Measurements from ENCODE around the gene NGF. TPM values are rescaled to one million over a fixed set of nuclear protein-coding genes. Genes with fewer than 3 reads are reported as not detected.
A peak's percentile ranks its signal among the peaks of the same experiment; 100 is the strongest.

Gene NGF
- total RNA-seq, 4 donors from 2014 or later: 2.8 to 4.0 (median 3.2) TPM; not detected in 1

DNA sequence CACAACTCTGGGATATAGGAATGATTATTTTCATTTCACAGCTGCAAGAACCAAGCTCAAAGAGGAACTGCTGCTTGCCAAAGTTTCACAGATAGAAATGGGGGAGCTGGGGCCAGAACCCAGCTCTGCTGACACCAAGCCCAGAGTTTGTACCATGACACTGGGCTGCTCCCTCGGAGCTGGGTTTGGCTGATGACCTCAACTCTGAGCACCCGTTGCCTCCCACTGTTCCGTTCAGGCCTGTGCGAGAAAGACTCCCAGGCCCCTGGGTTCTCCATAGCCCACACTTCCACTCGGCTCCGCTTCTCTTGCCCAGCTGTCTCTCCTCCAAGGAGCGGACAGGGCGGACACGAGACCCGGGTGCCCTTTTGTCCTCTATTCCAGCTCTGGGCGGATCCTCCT is 55.2 kb downstream of the NGF start:
- peak; percentile 19 to 21 for DNase-seq
- Histone ChIP-seq H3K27ac (peak overlapping the region in 2 of 3 donors; percentile 65 to 70), H3K4me3 (replicated peaks in 1 of 3) (no peak overlapping the region), H3K9me3 (no peaks in the 10 kb centered on the region), H3K27me3 (no peaks in the 10 kb centered on the region), H3K4me1 (peaks cover 0 to 8% of the 10 kb centered on the region in 2 donors), H3K36me3 (no peaks in the 10 kb centered on the region)
- TF ChIP-seq CTCF (IDR thresholded peaks at IDR 0.05): no peak
- no peak for TF ChIP-seq POLR2A (IDR thresholded peaks at IDR 0.05)
- 73 to 78% methylated on average over 11 of the region's 11 CpGs for WGBS, 2 donors
- intact Hi-C loops (cut with DNase I): no loop called here

DNA sequence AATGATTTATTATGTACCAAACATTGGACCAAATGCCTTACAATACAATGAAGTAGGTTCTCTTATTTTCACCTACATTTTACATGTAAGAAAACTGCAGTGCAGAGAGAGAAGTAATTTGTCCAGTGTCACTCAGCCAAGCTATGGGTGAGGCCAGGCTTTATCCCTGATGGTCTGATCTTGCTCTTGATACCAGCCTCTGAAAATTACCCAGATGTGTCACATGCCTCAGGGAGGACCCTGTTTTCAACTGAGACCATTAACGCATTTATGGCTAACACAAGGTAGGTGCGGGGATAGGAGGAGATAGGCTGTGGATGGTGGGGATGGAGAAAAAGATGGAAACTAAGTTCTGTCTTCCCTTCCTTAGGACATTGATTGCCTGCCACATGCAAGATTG is 56.9 kb downstream of the NGF start:
- DNase-seq: no peak
- TF ChIP-seq CTCF (IDR thresholded peaks at IDR 0.05): no peak
- no peak for TF ChIP-seq POLR2A (IDR thresholded peaks at IDR 0.05)
- 95 to 100% methylated on average over 2 of the region's 2 CpGs for WGBS, 2 donors
- no peak overlapping the region for H3K27ac ChIP-seq
- H3K4me3 ChIP-seq (replicated peaks in 1 of 3): no peak overlapping the region
- peaks cover 0 to 8% of the 10 kb centered on the region in 2 donors for H3K4me1 ChIP-seq
- intact Hi-C loops (cut with DNase I): no loop called here
- H3K9me3 ChIP-seq: no peaks in the 10 kb centered on the region
- no peaks in the 10 kb centered on the region for H3K36me3 ChIP-seq
- no peaks in the 10 kb centered on the region for H3K27me3 ChIP-seq

- no peaks in the 10 kb centered on the region for H3K9me3 ChIP-seq
- 77 to 81% methylated on average over 8 of the region's 8 CpGs for WGBS, 2 donors
- DNase-seq: no peak
- no peak overlapping the region for H3K4me3 ChIP-seq (replicated peaks in 1 of 3)
- H3K36me3 ChIP-seq: no peaks in the 10 kb centered on the region
- H3K4me1 ChIP-seq: peaks cover 0 to 3% of the 10 kb centered on the region in 2 donors
- H3K27me3 ChIP-seq: no peaks in the 10 kb centered on the region
- intact Hi-C loops (cut with DNase I): no loop called here
- no peak for TF ChIP-seq POLR2A (IDR thresholded peaks at IDR 0.05)
- no peak for TF ChIP-seq CTCF (IDR thresholded peaks at IDR 0.05)
- H3K27ac ChIP-seq: no peak overlapping the region
These were observed 58.0 kb downstream of the NGF start for GRCh38 chr1:115280064-115280463.

GRCh38 chr1:115278211-115278610 is 59.8 kb downstream of the NGF start:
- TF ChIP-seq CTCF (IDR thresholded peaks at IDR 0.05): no peak
- no peak for TF ChIP-seq POLR2A (IDR thresholded peaks at IDR 0.05)
- no peak overlapping the region for H3K27ac ChIP-seq
- H3K27me3 ChIP-seq: no peaks in the 10 kb centered on the region
- H3K36me3 ChIP-seq: no peaks in the 10 kb centered on the region
- intact Hi-C loops (cut with DNase I): no loop called here
- H3K4me3 ChIP-seq (replicated peaks in 1 of 3): no peak overlapping the region
- no peaks in the 10 kb centered on the region for H3K4me1 ChIP-seq
- no peak for DNase-seq
- 71 to 76% methylated on average over 3 of the region's 3 CpGs for WGBS, 2 donors
- H3K9me3 ChIP-seq: no peaks in the 10 kb centered on the region

- intact Hi-C loops (cut with DNase I): no loop called here
- Histone ChIP-seq H3K27ac (no peak overlapping the region), H3K36me3 (no peaks in the 10 kb centered on the region), H3K4me1 (no peaks in the 10 kb centered on the region), H3K9me3 (no peaks in the 10 kb centered on the region), H3K27me3 (no peaks in the 10 kb centered on the region), H3K4me3 (replicated peaks in 1 of 3) (no peak overlapping the region)
- no peak for TF ChIP-seq POLR2A (IDR thresholded peaks at IDR 0.05)
- no peak for TF ChIP-seq CTCF (IDR thresholded peaks at IDR 0.05)
- WGBS, 2 donors: 75 to 80% methylated on average over 2 of the region's 2 CpGs
- DNase-seq: no peak
These were observed 60.8 kb downstream of the NGF start for GRCh38 chr1:115277276-115277675.

Measured in thyroid gland (tissue), 4 donors.